Colonic mucosa (tissue), 4 donors: ENCODE measurements around the gene GRHPR. TPM values are rescaled to one million over a fixed set of nuclear protein-coding genes. Genes with fewer than 3 reads are reported as not detected.

ENCODE experiments used
- DNase-seq: peaks from one replicate; pipeline ENCODE4 v3.0.0-alpha.2; 2020
- H3K27ac ChIP-seq: fragments of 200-600 bp; one replicate; pipeline ENCODE4 v1.8.0; 2021
- H3K27me3 ChIP-seq: fragments of 200-600 bp; one replicate; pipeline ENCODE4 v1.8.0; 2021
- H3K36me3 ChIP-seq: fragments of 200-600 bp; one replicate; pipeline ENCODE4 v1.8.0; 2021
- H3K4me1 ChIP-seq: fragments of 200-600 bp; one replicate; pipeline ENCODE4 v1.8.0; 2021; ENCODE audit warnings: mild to moderate bottlenecking
- H3K4me3 ChIP-seq: fragments of 200-600 bp; one replicate; pipeline ENCODE4 v1.8.0; 2021
- H3K9ac ChIP-seq, 2 donors: one replicate each; pipeline ENCODE4 v1.7.0; 2013; ENCODE audit warnings: control low read depth in 2 of 2, low read depth in 2 of 2, low read length in 2 of 2
- H3K9me3 ChIP-seq: fragments of 200-600 bp; one replicate; pipeline ENCODE4 v1.8.0; 2021
- intact Hi-C: fragments of 100-400 bp; cut with DNase I; formaldehyde crosslinking; loops from one replicate; pipeline ENCODE4 v1.14.1; 2022
- total RNA-seq, 2 donors: library from RNA; stranded (reverse); fragmentation: NEBNext Ultra II Directional in 1 of 2; extraction: Animal tissue kit (Norgen Biotek cat#: 25700) in 1 of 2; gene quantifications; one replicate each; pipeline ENCODE4 v1.2.1, GENCODE V29; 2021
- TF ChIP-seq, protein P1 (sequence below): fragments of 200-600 bp; IDR thresholded peaks from one replicate; pipeline ENCODE4 v1.8.0; 2022; ENCODE audit warnings: antibody characterized with exemption, mild to moderate bottlenecking
- donor health status: healthy.
- donor health status: DM: no; HTN: no; CAD: no.
- donor health status: DM: no; HTN: no; CAD: no.

GRHPR gene
- total RNA-seq, 2 donors from 2014 or later = 71.1 to 94.0 TPM

DNA sequence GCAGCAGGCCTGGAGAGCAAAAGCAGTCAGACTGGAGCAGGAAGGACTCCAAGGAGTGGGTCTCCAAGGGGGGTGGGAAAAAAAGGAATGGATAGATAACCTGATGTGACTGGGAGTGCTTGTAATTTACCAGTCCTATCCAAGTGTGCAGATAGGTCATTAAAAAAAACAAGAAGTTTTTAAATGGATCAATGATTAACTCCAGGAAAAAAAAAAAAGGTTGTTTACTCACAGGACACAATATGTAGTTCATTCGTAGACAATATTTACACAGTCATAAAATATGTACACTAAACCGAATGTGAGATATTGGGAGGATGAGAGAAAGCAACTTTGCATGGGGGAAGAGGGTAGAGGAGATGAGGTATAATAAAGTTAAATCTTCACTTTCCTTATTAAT, 22.4 kb downstream of the GRHPR start:
- Histone ChIP-seq H3K9me3 (no peaks in the 10 kb centered on the region), H3K4me1 (no peaks in the 10 kb centered on the region), H3K36me3 (no peaks in the 10 kb centered on the region), H3K27ac (no peak overlapping the region), H3K9ac (no peak overlapping the region), H3K27me3 (no peaks in the 10 kb centered on the region), H3K4me3 (no peak overlapping the region)
- TF ChIP-seq, protein P1, sequence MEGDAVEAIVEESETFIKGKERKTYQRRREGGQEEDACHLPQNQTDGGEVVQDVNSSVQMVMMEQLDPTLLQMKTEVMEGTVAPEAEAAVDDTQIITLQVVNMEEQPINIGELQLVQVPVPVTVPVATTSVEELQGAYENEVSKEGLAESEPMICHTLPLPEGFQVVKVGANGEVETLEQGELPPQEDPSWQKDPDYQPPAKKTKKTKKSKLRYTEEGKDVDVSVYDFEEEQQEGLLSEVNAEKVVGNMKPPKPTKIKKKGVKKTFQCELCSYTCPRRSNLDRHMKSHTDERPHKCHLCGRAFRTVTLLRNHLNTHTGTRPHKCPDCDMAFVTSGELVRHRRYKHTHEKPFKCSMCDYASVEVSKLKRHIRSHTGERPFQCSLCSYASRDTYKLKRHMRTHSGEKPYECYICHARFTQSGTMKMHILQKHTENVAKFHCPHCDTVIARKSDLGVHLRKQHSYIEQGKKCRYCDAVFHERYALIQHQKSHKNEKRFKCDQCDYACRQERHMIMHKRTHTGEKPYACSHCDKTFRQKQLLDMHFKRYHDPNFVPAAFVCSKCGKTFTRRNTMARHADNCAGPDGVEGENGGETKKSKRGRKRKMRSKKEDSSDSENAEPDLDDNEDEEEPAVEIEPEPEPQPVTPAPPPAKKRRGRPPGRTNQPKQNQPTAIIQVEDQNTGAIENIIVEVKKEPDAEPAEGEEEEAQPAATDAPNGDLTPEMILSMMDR = no peak
- DNase-seq = no peak
- intact Hi-C loops = no loop called here

DNA sequence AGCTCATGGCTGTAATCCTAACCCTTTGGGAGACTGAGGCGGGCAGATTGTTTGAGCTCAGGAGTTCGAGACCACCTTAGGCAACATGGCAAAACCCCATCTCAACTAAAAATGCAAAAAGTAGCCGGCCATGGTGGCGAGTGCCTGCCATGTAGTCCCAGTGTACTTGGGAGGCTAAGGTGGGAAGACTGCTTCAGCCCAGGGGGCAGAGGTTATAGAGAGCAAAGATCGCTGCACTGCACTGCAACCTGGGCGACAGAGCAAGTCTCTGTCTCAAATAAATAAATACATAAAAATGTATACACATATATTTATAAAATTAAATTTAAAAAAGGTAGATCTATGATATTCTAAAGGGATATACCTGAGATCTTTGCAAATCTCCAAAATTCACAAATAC, 23.3 kb downstream of the GRHPR start:
- Histone ChIP-seq H3K9me3 (no peaks in the 10 kb centered on the region), H3K36me3 (no peaks in the 10 kb centered on the region), H3K27ac (no peak overlapping the region), H3K9ac (no peak overlapping the region), H3K27me3 (no peaks in the 10 kb centered on the region), H3K4me3 (no peak overlapping the region), H3K4me1 (no peaks in the 10 kb centered on the region)
- intact Hi-C loops = no loop called here
- TF ChIP-seq, protein P1 = no peak
- DNase-seq = no peak

DNA sequence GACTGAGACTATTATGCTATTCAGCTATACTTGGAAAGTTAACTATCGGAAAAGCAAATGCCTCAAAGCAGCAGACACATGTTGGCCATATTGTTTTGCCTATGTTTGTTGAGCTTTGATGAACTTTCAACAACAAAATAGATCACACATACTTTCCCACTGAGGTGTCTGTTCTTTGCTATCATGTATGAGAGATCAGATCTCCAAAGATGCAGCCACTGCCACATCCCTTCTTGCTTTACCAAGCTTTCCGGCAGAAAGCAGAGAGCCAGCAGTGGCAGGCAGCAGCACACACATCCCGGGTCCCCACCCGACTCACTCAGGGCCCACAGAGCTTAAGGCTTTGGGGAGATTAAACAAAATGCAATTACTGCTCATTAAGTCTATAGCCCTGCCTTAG, 23.9 kb downstream of the GRHPR start:
- Histone ChIP-seq H3K27ac (no peak overlapping the region), H3K27me3 (no peaks in the 10 kb centered on the region), H3K9ac (no peak overlapping the region), H3K36me3 (no peaks in the 10 kb centered on the region), H3K4me3 (no peak overlapping the region), H3K9me3 (no peaks in the 10 kb centered on the region), H3K4me1 (no peaks in the 10 kb centered on the region)
- TF ChIP-seq, protein P1 = no peak
- intact Hi-C loops = no loop called here
- DNase-seq = no peak

DNA sequence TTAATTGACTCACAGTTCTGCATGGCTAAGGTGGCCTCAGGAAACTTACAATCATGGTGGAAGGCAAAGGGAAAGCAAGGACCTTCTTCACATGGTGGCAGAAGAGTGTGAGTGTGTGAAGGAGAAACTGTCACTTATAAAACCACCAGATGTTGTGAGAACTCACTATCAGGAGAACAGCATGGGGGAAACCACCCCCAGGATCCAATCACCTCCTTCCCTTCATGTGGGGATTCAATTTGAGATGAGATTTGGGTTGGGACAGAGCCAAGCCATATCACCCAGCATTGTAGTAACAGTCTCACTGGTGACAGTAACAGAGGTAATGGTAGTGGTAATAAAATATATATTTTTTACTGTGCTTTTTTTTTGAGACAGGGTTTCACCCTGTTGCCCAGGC, 24.6 kb downstream of the GRHPR start:
- H3K9ac ChIP-seq = no peak overlapping the region
- H3K4me3 ChIP-seq = no peak overlapping the region
- H3K36me3 ChIP-seq = no peaks in the 10 kb centered on the region
- no peak for DNase-seq
- H3K27ac ChIP-seq = no peak overlapping the region
- H3K4me1 ChIP-seq = no peaks in the 10 kb centered on the region
- H3K9me3 ChIP-seq = no peaks in the 10 kb centered on the region
- TF ChIP-seq, protein P1 = no peak
- intact Hi-C loops = no loop called here
- H3K27me3 ChIP-seq = no peaks in the 10 kb centered on the region

DNA sequence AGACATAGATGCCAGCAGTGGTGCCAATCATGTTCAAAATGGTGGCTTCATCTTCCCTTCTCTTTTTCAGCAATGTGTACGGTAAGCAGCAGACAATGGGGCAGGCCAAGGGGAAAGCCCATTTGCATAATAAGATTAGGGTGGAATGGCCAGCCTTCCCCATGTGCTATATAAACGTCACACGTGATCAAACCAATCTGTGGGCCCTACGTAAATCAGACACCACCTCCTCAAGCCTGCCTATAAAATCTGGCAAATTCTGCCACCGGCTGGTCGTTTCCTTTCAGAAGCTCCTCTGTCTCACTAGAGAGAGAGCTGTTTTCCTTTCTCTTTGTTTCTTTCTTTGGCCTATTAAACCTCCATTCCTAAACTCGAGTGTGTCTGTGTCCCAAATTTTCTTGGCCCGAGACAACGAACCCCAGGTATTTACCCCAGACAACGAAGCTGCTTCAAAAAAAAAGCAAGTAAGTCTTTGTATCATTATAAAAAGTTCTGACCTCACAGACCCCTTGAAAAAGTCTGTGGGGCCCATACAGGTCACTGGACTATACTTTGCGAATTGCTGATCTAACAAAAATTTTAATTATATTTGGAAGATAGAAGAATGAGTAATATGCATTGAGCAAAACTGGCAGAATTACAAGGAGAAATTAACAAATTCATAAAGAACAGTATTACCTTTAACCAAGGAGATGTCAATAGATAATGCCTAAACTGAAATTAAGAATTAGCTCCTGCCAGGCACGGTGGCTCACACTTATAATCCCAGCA, 27.6 kb downstream of the GRHPR start:
- no peaks in the 10 kb centered on the region for H3K9me3 ChIP-seq
- H3K9ac ChIP-seq = no peak overlapping the region
- no peaks in the 10 kb centered on the region for H3K27me3 ChIP-seq
- intact Hi-C loops = no loop called here
- TF ChIP-seq, protein P1 = no peak
- no peaks in the 10 kb centered on the region for H3K36me3 ChIP-seq
- no peaks in the 10 kb centered on the region for H3K4me1 ChIP-seq
- no peak for DNase-seq
- H3K27ac ChIP-seq = no peak overlapping the region
- H3K4me3 ChIP-seq = no peak overlapping the region
